ENCODE results near the gene DAPL1.

GRCh38 chr2:158841850-158842249 lies 46.7 kb downstream of the DAPL1 start:
- no peak for TF ChIP-seq EP300 (IDR thresholded peaks at IDR 0.05)
- TF ChIP-seq CTCF (IDR thresholded peaks at IDR 0.05) = no peak
